ENCODE data around the gene FXN. TPM values are rescaled to one million over a fixed set of nuclear protein-coding genes. Genes with fewer than 3 reads are reported as not detected.

FXN gene
- total and polyA plus RNA-seq, 4 donors = 4.7 to 41.7 (median 23.9) TPM

DNA sequence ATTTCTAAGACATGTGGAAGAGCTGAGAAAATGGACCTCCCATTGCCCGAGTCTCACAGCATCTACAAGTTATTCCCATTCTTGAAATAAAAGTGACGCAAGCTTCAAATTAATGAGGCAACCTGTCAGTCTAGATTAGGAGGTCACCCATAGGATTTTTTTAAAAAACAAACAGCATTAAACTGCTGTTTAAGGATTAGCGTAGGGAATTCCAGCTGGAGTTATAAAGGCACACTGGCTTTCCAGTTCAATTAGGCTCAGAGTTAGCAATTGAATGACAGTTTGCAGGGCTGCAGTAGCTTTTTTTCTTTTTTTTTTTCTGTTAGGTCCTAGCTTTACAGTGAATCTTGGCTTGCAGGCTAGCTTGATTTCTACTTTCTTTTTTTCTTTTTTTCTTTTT lies 37.9 kb upstream of the FXN start:
- no peaks in the 10 kb centered on the region for H3K36me3 ChIP-seq (ENCODE audit: control insufficient read depth in 4 of 4, insufficient read depth in 3 of 4, low read depth in 1 of 4, low read length in 3 of 4)
- WGBS = 74% methylated on average over 3 of the region's 3 CpGs
- H3K27ac ChIP-seq (ENCODE audit: low read depth in 1 of 2, low read length in 2 of 2) = no peak overlapping the region
- TF ChIP-seq NR2F2 (IDR thresholded peaks at IDR 0.05) = no peak
- TF ChIP-seq JUND (IDR thresholded peaks at IDR 0.05) = no peak
- TF ChIP-seq, protein P1, sequence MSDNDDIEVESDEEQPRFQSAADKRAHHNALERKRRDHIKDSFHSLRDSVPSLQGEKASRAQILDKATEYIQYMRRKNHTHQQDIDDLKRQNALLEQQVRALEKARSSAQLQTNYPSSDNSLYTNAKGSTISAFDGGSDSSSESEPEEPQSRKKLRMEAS (IDR thresholded peaks at IDR 0.05) = no peak
- TF ChIP-seq EGR1 (IDR thresholded peaks at IDR 0.05; ENCODE audit: low read depth in 2 of 2) = no peak
- no peak for TF ChIP-seq YY1 (IDR thresholded peaks at IDR 0.05)
- TF ChIP-seq FOXA2 (IDR thresholded peaks at IDR 0.05) = no peak
- TF ChIP-seq GABPA (IDR thresholded peaks at IDR 0.05 in 1 of 2, conservative IDR thresholded peaks at IDR 0.05 in 1 of 2) = no peak
- TF ChIP-seq, protein P2, sequence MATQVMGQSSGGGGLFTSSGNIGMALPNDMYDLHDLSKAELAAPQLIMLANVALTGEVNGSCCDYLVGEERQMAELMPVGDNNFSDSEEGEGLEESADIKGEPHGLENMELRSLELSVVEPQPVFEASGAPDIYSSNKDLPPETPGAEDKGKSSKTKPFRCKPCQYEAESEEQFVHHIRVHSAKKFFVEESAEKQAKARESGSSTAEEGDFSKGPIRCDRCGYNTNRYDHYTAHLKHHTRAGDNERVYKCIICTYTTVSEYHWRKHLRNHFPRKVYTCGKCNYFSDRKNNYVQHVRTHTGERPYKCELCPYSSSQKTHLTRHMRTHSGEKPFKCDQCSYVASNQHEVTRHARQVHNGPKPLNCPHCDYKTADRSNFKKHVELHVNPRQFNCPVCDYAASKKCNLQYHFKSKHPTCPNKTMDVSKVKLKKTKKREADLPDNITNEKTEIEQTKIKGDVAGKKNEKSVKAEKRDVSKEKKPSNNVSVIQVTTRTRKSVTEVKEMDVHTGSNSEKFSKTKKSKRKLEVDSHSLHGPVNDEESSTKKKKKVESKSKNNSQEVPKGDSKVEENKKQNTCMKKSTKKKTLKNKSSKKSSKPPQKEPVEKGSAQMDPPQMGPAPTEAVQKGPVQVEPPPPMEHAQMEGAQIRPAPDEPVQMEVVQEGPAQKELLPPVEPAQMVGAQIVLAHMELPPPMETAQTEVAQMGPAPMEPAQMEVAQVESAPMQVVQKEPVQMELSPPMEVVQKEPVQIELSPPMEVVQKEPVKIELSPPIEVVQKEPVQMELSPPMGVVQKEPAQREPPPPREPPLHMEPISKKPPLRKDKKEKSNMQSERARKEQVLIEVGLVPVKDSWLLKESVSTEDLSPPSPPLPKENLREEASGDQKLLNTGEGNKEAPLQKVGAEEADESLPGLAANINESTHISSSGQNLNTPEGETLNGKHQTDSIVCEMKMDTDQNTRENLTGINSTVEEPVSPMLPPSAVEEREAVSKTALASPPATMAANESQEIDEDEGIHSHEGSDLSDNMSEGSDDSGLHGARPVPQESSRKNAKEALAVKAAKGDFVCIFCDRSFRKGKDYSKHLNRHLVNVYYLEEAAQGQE (IDR thresholded peaks at IDR 0.05) = no peak
- TF ChIP-seq RAD21 (IDR thresholded peaks at IDR 0.05) = no peak
- DNase-seq (ENCODE audit: low spot score) = no peak
- H3K4me1 ChIP-seq (ENCODE audit: control insufficient read depth in 4 of 4, insufficient read depth in 4 of 4, low read length in 3 of 4) = peaks cover 0 to 6% (median 0%) of the 10 kb centered on the region in 4 donors
- peaks cover 0 to 2% (median 0%) of the 10 kb centered on the region in 4 donors for H3K27me3 ChIP-seq (ENCODE audit: control insufficient read depth in 4 of 4, insufficient read depth in 4 of 4, low read length in 3 of 4)
- no peak overlapping the region for H3K4me3 ChIP-seq (ENCODE audit: low read depth in 1 of 3, low read length in 3 of 3)
- no peak overlapping the region for H3K9ac ChIP-seq (ENCODE audit: low read depth in 1 of 2, low read length in 2 of 2)
- H3K9me3 ChIP-seq (ENCODE audit: control insufficient read depth in 4 of 4, low read length in 3 of 4) = no peaks in the 10 kb centered on the region

DNA sequence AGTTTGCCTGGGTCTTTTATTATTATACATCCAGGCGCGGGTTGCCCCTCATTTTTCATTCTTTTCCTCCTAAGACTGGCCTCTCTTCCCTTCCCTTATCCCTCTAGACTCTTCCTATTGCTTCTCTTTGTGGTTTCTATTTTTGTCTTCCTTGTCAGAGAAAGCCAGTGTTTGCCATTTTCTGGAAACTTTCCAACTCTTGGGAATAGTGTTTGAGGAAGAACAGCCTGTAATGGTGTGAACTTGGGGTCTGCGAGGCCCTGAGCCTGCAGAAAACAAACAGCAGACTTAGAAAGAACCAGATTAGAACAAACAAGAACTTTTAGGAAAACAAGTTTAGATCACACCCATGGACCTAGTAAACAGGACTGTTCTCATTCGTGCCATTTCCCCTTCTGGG lies 37.2 kb upstream of the FXN start:
- H3K4me1 ChIP-seq (ENCODE audit: control insufficient read depth in 4 of 4, insufficient read depth in 4 of 4, low read length in 3 of 4) = peaks cover 0 to 6% (median 0%) of the 10 kb centered on the region in 4 donors
- no peaks in the 10 kb centered on the region for H3K9me3 ChIP-seq (ENCODE audit: control insufficient read depth in 4 of 4, low read length in 3 of 4)
- H3K9ac ChIP-seq (ENCODE audit: low read depth in 1 of 2, low read length in 2 of 2) = no peak overlapping the region
- 54% methylated on average over 4 of the region's 4 CpGs for WGBS
- H3K27ac ChIP-seq (ENCODE audit: low read depth in 1 of 2, low read length in 2 of 2) = no peak overlapping the region
- no peak overlapping the region for H3K4me3 ChIP-seq (ENCODE audit: low read depth in 1 of 3, low read length in 3 of 3)
- TF ChIP-seq NR2F2 (IDR thresholded peaks at IDR 0.05) = no peak
- TF ChIP-seq, protein P3, sequence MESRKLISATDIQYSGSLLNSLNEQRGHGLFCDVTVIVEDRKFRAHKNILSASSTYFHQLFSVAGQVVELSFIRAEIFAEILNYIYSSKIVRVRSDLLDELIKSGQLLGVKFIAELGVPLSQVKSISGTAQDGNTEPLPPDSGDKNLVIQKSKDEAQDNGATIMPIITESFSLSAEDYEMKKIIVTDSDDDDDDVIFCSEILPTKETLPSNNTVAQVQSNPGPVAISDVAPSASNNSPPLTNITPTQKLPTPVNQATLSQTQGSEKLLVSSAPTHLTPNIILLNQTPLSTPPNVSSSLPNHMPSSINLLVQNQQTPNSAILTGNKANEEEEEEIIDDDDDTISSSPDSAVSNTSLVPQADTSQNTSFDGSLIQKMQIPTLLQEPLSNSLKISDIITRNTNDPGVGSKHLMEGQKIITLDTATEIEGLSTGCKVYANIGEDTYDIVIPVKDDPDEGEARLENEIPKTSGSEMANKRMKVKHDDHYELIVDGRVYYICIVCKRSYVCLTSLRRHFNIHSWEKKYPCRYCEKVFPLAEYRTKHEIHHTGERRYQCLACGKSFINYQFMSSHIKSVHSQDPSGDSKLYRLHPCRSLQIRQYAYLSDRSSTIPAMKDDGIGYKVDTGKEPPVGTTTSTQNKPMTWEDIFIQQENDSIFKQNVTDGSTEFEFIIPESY (IDR thresholded peaks at IDR 0.05) = no peak
- H3K27me3 ChIP-seq (ENCODE audit: control insufficient read depth in 4 of 4, insufficient read depth in 4 of 4, low read length in 3 of 4) = peaks cover 0 to 2% (median 0%) of the 10 kb centered on the region in 4 donors
- no peak for DNase-seq (ENCODE audit: low spot score)
- H3K36me3 ChIP-seq (ENCODE audit: control insufficient read depth in 4 of 4, insufficient read depth in 3 of 4, low read depth in 1 of 4, low read length in 3 of 4) = no peaks in the 10 kb centered on the region

DNA sequence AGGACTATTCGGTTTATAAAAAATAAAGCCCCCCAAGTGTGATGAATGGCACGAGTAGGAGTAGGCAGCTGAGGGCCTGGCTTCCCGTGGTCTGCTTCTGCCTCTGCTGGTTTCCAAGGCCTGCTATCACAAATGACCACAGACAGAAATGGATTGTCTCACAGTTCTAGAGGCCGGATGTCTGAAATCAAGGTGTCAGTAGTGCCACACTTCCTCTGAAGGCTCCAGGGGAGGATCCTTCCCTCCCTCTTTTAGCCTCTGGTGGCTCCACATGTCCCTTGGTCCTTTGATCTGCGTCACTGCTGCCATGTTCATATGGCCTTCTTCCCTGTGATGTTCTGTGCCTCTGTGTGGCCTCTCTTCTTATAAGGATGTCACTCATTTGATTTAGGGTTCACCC lies 36.7 kb upstream of the FXN start:
- no peak for DNase-seq (ENCODE audit: low spot score)
- H3K36me3 ChIP-seq (ENCODE audit: control insufficient read depth in 4 of 4, insufficient read depth in 3 of 4, low read depth in 1 of 4, low read length in 3 of 4) = no peaks in the 10 kb centered on the region
- TF ChIP-seq, protein P2 (IDR thresholded peaks at IDR 0.05) = no peak
- TF ChIP-seq TAF1 (conservative IDR thresholded peaks at IDR 0.05) = no peak
- TF ChIP-seq FOXA2 (IDR thresholded peaks at IDR 0.05) = no peak
- no peak for TF ChIP-seq EGR1 (IDR thresholded peaks at IDR 0.05; ENCODE audit: low read depth in 2 of 2)
- TF ChIP-seq YY1 (IDR thresholded peaks at IDR 0.05) = no peak

More for the DNA sequence above, 36.7 kb upstream of the FXN start:
- Histone ChIP-seq H3K4me1 (ENCODE audit: control insufficient read depth in 4 of 4, insufficient read depth in 4 of 4, low read length in 3 of 4) (peaks cover 0 to 6% (median 0%) of the 10 kb centered on the region in 4 donors), H3K4me3 (ENCODE audit: low read depth in 1 of 3, low read length in 3 of 3) (no peak overlapping the region), H3K27ac (ENCODE audit: low read depth in 1 of 2, low read length in 2 of 2) (no peak overlapping the region), H3K9me3 (ENCODE audit: control insufficient read depth in 4 of 4, low read length in 3 of 4) (no peaks in the 10 kb centered on the region), H3K27me3 (ENCODE audit: control insufficient read depth in 4 of 4, insufficient read depth in 4 of 4, low read length in 3 of 4) (peaks cover 0 to 2% (median 0%) of the 10 kb centered on the region in 4 donors), H3K9ac (ENCODE audit: low read depth in 1 of 2, low read length in 2 of 2) (no peak overlapping the region)
- 56% methylated on average over 5 of the region's 5 CpGs for WGBS
